H9 (cell line): Measurements from ENCODE around the gene PHF21A. TPM values are rescaled to one million over a fixed set of nuclear protein-coding genes. Genes with fewer than 3 reads are reported as not detected.

Experiments used
- DNase-seq: peaks from one replicate; pipeline ENCODE4 v3.0.0-alpha.2; 2017
- H2AFZ ChIP-seq: one replicate; pipeline ENCODE4 v1.6.1; 2013; ENCODE audit warnings: mild to moderate bottlenecking, low read length, control low read depth, moderate library complexity
- H2AK5ac ChIP-seq: 2 replicates; pipeline ENCODE4 v1.6.1; 2013; ENCODE audit warnings: low read length, control low read depth, mixed read lengths; ENCODE audit not compliant: insufficient read length
- H2BK120ac ChIP-seq: one replicate; pipeline ENCODE4 v1.6.1; 2013; ENCODE audit warnings: low read depth, mild to moderate bottlenecking, low read length, control low read depth, inconsistent platforms; ENCODE audit not compliant: poor library complexity, severe bottlenecking
- H2BK12ac ChIP-seq: 2 replicates; pipeline ENCODE4 v1.6.1; 2013; ENCODE audit warnings: low read length, control low read depth, mixed read lengths, low read depth; ENCODE audit not compliant: insufficient read length
- H2BK15ac ChIP-seq: 2 replicates; pipeline ENCODE4 v1.6.1; 2013; ENCODE audit warnings: low read depth, low read length, control low read depth
- H2BK20ac ChIP-seq: one replicate; pipeline ENCODE4 v1.6.1; 2013; ENCODE audit warnings: low read depth, mild to moderate bottlenecking, low read length, control low read depth, inconsistent platforms; ENCODE audit not compliant: poor library complexity, severe bottlenecking
- H2BK5ac ChIP-seq: 2 replicates; pipeline ENCODE4 v1.6.1; 2013; ENCODE audit warnings: low read length, control low read depth, mixed read lengths; ENCODE audit not compliant: insufficient read length
- H3K14ac ChIP-seq: 2 replicates; pipeline ENCODE4 v1.6.1; 2013; ENCODE audit warnings: low read length, control low read depth; ENCODE audit not compliant: insufficient read depth
- H3K18ac ChIP-seq: 2 replicates; pipeline ENCODE4 v1.6.1; 2013; ENCODE audit warnings: low read depth, mild to moderate bottlenecking, mixed read lengths, low read length, control low read depth; ENCODE audit not compliant: insufficient read length
- H3K23ac ChIP-seq: 2 replicates; pipeline ENCODE4 v1.6.1; 2013; ENCODE audit warnings: low read length, control low read depth, mixed read lengths, low read depth; ENCODE audit not compliant: insufficient read length
- H3K23me2 ChIP-seq: 2 replicates; pipeline ENCODE4 v1.6.1; 2013; ENCODE audit warnings: low read depth, mild to moderate bottlenecking, mixed read lengths, low read length, control low read depth; ENCODE audit not compliant: insufficient read length, poor library complexity, severe bottlenecking
- H3K27ac ChIP-seq: 2 replicates; pipeline ENCODE4 v1.5.1; 2013; ENCODE audit warnings: low read length, control low read depth, mixed read lengths, low read depth; ENCODE audit not compliant: insufficient read length
- H3K27me3 ChIP-seq: 2 replicates; pipeline ENCODE4 v1.6.1; 2013; ENCODE audit warnings: low read length, control low read depth, inconsistent platforms; ENCODE audit not compliant: insufficient read depth
- H3K4ac ChIP-seq: 2 replicates; pipeline ENCODE4 v1.6.1; 2013; ENCODE audit warnings: low read depth, mild to moderate bottlenecking, control low read depth, inconsistent platforms, low read length, moderate library complexity
- H3K4me1 ChIP-seq: 2 replicates; pipeline ENCODE4 v1.6.1; 2013; ENCODE audit warnings: low read length, control low read depth, inconsistent platforms; ENCODE audit not compliant: insufficient read depth
- H3K4me2 ChIP-seq: 2 replicates; pipeline ENCODE4 v1.6.1; 2013; ENCODE audit warnings: low read length, control low read depth, mixed read lengths; ENCODE audit not compliant: insufficient read length, insufficient read depth
- H3K56ac ChIP-seq: 2 replicates; pipeline ENCODE4 v1.6.1; 2013; ENCODE audit warnings: low read depth, mild to moderate bottlenecking, mixed read lengths, low read length, control low read depth; ENCODE audit not compliant: insufficient read length
- H3K79me1 ChIP-seq: 2 replicates; pipeline ENCODE4 v1.6.1; 2013; ENCODE audit warnings: low read depth, mild to moderate bottlenecking, moderate library complexity, low read length, control low read depth, inconsistent platforms; ENCODE audit not compliant: insufficient read depth, poor library complexity, severe bottlenecking
- H3K79me2 ChIP-seq: 2 replicates; pipeline ENCODE4 v1.6.1; 2013; ENCODE audit warnings: low read length, control low read depth, inconsistent platforms; ENCODE audit not compliant: insufficient read depth
- H3K9ac ChIP-seq: 2 replicates; pipeline ENCODE4 v1.6.1; 2013; ENCODE audit warnings: low read length, control low read depth, mixed read lengths; ENCODE audit not compliant: insufficient read length; ENCODE audit errors: extremely low read depth
- H3K9me3 ChIP-seq: one replicate; pipeline ENCODE4 v1.6.1; 2013; ENCODE audit warnings: low read depth, low read length, inconsistent platforms; ENCODE audit not compliant: control insufficient read depth
- H3T11ph ChIP-seq: one replicate; pipeline ENCODE4 v1.6.1; 2013; ENCODE audit warnings: mild to moderate bottlenecking, low read length, control low read depth, inconsistent platforms
- H4K20me1 ChIP-seq: one replicate; pipeline ENCODE4 v1.6.1; 2013; ENCODE audit not compliant: control insufficient read depth, insufficient read length, insufficient read depth
- H4K5ac ChIP-seq: 2 replicates; pipeline ENCODE4 v1.6.1; 2013; ENCODE audit warnings: low read depth, mild to moderate bottlenecking, mixed read lengths, low read length, control low read depth; ENCODE audit not compliant: insufficient read length
- H4K8ac ChIP-seq: replicated peaks from 2 replicates; pipeline ENCODE4 v1.6.1; 2013; ENCODE audit warnings: low read length, control low read depth, mixed read lengths, low read depth; ENCODE audit not compliant: insufficient read length
- H4K91ac ChIP-seq: 2 replicates; pipeline ENCODE4 v1.6.1; 2013; ENCODE audit warnings: low read depth, mild to moderate bottlenecking, moderate library complexity, mixed read lengths, low read length, control low read depth; ENCODE audit not compliant: insufficient read length
- H3K27ac Mint-ChIP-seq, 3 experiments: 2 replicates in 2 of 3; 3 replicates in 1 of 3; pipeline ENCODE4 v1.8.0; 2020 to 2021; ENCODE audit warnings: mixed read lengths in 3 of 3, mild to moderate bottlenecking in 1 of 3, moderate library complexity in 1 of 3
- H3K27me3 Mint-ChIP-seq: 2 replicates; pipeline ENCODE4 v1.8.0; 2021; ENCODE audit warnings: low read depth, mild to moderate bottlenecking, moderate library complexity, mixed read lengths
- H3K36me3 Mint-ChIP-seq, 3 experiments: 2 replicates in 2 of 3; 3 replicates in 1 of 3; pipeline ENCODE4 v1.8.0; 2020 to 2021; ENCODE audit warnings: low read depth in 3 of 3, mixed read lengths in 3 of 3; ENCODE audit not compliant: insufficient read depth in 1 of 3
- H3K4me1 Mint-ChIP-seq, 2 experiments: 2 replicates each; pipeline ENCODE4 v1.8.0; 2020; ENCODE audit warnings: mixed read lengths in 2 of 2
- H3K4me3 Mint-ChIP-seq, 2 experiments: 2 replicates in 1 of 2; 3 replicates in 1 of 2; pipeline ENCODE4 v1.8.0; 2020 to 2021; ENCODE audit warnings: mild to moderate bottlenecking in 2 of 2, mixed read lengths in 2 of 2, moderate library complexity in 1 of 2
- H3K9me3 Mint-ChIP-seq, 2 experiments: 2 replicates in 1 of 2; 3 replicates in 1 of 2; pipeline ENCODE4 v1.8.0; 2020; ENCODE audit warnings: mild to moderate bottlenecking in 2 of 2, mixed read lengths in 2 of 2, moderate library complexity in 1 of 2
- CTCF ChIP-seq: fragments of 200-600 bp; sonication (generic); conservative IDR thresholded peaks from 3 replicates; pipeline ENCODE4 v1.8.0; 2021; ENCODE audit warnings: antibody characterized with exemption, mild to moderate bottlenecking
- WGBS: extraction: QIAGEN DNeasy Blood & Tissue Kit; methylation state at CpG from one replicate; pipeline ENCODE4 v1.1.7; 2013; ENCODE audit warnings: missing lambda C conversion rate, low lambda C conversion rate, mixed read lengths; ENCODE audit not compliant: insufficient read length; ENCODE audit errors: extremely low coverage; 5-methylcytosine and 5-hydroxymethylcytosine counted together
- total RNA-seq: library from RNA; stranded (reverse); gene quantifications from 2 replicates; pipeline ENCODE4 v1.2.1, GENCODE V29; 2021

Gene PHF21A
- total RNA-seq, 1 experiment from 2014 or later, result 33.8 TPM

DNA sequence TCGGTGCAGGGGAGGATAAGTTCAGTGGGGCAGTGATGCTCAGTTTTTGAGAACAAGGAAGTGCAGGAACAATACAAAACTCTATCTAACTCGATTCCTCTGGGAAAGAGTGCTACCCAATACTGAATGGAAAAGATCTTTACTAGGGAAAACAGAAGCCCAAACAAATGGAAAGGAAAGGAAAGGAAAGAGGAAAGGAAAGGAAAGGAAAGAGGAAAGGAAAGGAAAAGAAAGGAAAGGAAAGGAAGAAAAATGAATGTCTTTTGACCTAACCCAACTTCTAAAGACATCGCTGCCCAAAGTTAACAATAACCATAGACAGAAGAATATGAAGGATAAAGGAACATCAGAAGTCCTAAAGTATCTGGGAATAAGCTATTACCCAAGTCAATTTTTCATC lies 41.6 kb downstream of the PHF21A start:
- Histone ChIP-seq H3K56ac (no peak overlapping the region), H4K8ac (no peak overlapping the region), H3K4me1 (no peaks in the 10 kb centered on the region), H2BK15ac (no peak overlapping the region), H3K4me2 (no peak overlapping the region), H3K23me2 (no peaks in the 10 kb centered on the region), H4K20me1 (no peaks in the 10 kb centered on the region), H3T11ph (no peak overlapping the region), H3K4ac (no peak overlapping the region), H2BK120ac (no peak overlapping the region), H3K9me3 (no peaks in the 10 kb centered on the region), H3K18ac (no peak overlapping the region), H3K27me3 (no peaks in the 10 kb centered on the region), H2BK12ac (no peak overlapping the region), H3K27ac (no peak overlapping the region), H2BK5ac (no peak overlapping the region), H4K91ac (no peak overlapping the region), H2AFZ (no peak overlapping the region), H3K79me1 (no peaks in the 10 kb centered on the region), H4K5ac (no peak overlapping the region), H2AK5ac (no peak overlapping the region), H3K79me2 (no peaks in the 10 kb centered on the region), H2BK20ac (no peak overlapping the region), H3K9ac (no peak overlapping the region), H3K23ac (no peak overlapping the region), H3K14ac (no peak overlapping the region)
- WGBS, result no CpG with 5 or more reads among the region's 3 CpGs
- Mint-ChIP-seq H3K36me3 (peaks cover 0 to 16% (median 13%) of the 10 kb centered on the region in 3 experiments; a peak in 4 of 7 replicates), H3K27me3 (no peaks in the 10 kb centered on the region), H3K4me1 (peaks cover 9 to 20% of the 10 kb centered on the region in 2 experiments), H3K9me3 (no peaks in the 10 kb centered on the region), H3K27ac (peak overlapping the region in 1 of 3 experiments; percentile 73; a peak in 3 of 7 replicates), H3K4me3 (no peak overlapping the region)
- no peak for TF ChIP-seq CTCF
- no peak for DNase-seq
